ENCODE measurements around the gene ALKAL2.

The ALKAL2 gene

DNA sequence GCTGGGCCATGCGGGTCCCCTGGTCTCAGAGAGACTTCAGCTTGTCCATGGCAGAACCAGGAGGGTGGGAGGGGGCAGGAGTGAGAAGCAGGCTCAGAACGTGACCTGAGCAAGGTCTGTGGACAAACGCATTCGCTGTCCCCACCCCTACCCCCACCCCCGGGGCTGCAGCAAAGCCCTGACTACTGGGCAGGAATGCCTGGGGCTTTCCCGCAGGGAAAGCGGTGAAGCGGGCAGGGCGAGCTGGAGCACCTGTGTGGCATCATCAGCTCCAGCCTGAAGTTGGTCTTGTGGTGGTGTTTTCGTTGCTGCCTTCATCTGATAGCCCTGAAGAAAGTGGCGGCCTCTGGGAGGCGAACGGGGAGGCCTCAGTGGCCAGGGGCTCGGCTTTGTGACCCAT lies 26.1 kb upstream of the ALKAL2 start:
- no peaks in the 10 kb centered on the region for H3K27me3 Mint-ChIP-seq (ENCODE audit: low read depth)
- H3K27ac Mint-ChIP-seq: no peak overlapping the region
- H3K4me1 Mint-ChIP-seq (ENCODE audit: low read depth): peaks cover 23% of the 10 kb centered on the region
- no peak overlapping the region for H3K4me3 Mint-ChIP-seq
- H3K36me3 Mint-ChIP-seq (ENCODE audit: low read depth): peaks cover 4% of the 10 kb centered on the region
- H3K9me3 Mint-ChIP-seq: no peaks in the 10 kb centered on the region
- no peak for DNase-seq (ENCODE audit: low spot score)

DNA sequence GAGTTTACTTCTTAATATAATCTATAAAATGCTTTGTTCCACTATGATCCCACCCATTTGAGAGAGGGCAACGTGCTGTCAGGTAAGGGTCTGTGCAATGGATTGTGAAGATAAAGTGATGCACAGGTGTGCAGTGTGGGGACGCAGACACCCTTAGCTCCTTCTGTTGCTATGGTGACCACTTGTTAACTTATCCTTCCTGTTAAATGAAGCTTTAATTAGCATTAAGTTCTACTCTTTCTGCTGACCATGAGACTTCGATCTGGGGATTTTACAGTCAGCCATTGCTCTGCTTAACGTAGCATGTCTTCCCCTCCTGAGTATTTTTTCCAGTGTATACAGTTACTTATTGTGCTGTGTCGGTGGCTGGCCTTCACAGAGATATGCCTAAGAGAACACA lies 23.1 kb upstream of the ALKAL2 start:
- Mint-ChIP-seq H3K4me1 (ENCODE audit: low read depth) (peaks cover 4% of the 10 kb centered on the region), H3K9me3 (no peaks in the 10 kb centered on the region), H3K36me3 (ENCODE audit: low read depth) (no peaks in the 10 kb centered on the region), H3K4me3 (no peak overlapping the region), H3K27ac (no peak overlapping the region), H3K27me3 (ENCODE audit: low read depth) (no peaks in the 10 kb centered on the region)
- DNase-seq (ENCODE audit: low spot score): no peak

DNA sequence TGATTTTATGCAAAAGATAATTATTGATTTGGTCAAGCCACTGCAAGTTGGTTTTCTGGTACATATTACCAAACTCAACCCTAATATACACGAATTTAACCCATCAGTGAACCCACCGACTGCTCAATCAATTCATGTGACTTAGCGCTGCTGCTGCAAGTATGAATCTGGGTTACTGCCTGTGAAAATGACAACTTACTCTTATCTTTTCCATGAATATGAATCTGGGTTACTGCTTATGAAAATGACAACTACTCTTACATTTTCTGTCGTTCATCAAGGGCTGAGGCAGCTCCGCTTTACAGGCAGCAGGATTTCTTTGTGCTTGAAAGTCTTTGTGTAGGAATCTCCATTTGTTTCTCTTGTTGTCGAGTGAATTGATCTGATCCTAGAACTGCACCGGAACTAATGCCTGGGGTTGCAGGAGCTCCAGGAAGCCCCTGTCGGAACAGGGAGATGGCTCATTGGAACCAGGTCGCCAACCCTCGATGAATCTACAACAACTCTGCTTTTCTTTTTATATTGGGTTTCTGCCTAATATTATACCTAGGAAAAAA lies 22.1 kb upstream of the ALKAL2 start:
- DNase-seq (ENCODE audit: low spot score): no peak
- H3K27me3 Mint-ChIP-seq (ENCODE audit: low read depth): no peaks in the 10 kb centered on the region
- H3K27ac Mint-ChIP-seq: no peak overlapping the region
- no peaks in the 10 kb centered on the region for H3K36me3 Mint-ChIP-seq (ENCODE audit: low read depth)
- H3K4me1 Mint-ChIP-seq (ENCODE audit: low read depth): peaks cover 11% of the 10 kb centered on the region
- no peaks in the 10 kb centered on the region for H3K9me3 Mint-ChIP-seq
- no peak overlapping the region for H3K4me3 Mint-ChIP-seq

DNA sequence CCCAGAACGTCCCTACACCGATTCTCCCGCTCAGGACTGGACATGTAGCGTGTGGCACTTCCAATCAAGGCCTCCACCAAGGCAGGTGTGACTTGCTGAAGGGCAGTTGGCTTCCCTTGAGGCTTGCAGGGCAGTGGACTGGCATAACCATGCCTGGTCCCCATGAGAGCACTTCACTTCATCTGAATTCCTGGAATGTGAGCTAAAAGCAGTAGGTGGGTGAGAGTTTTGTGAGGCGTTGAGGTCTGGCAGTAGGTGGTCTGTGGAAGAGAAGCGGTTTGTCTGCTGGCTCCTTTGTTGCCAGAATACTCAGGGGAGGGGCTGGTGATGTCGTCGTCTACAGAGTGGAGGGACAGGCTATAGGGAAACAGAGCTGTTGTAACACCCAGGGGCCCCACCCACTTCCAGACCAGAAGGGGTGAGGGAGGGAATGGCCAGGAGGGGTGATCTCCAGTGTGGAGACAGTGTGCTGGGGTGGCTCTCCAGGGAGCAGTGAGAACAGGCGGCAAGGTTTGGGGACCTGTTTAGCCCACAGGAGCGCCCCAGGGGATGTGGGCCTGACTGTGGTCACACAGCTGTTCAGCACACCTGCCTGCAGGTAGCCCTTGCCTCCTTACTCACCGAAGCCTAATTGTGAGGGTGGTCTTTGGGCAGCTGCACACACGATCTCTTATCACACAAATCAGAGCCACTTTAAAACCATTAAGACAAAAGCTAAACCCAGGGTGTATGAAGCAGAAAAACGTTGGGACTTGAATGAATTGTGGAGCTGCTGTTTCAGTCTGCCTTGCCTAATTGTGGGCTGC lies 21.5 kb upstream of the ALKAL2 start:
- Mint-ChIP-seq H3K27ac (no peak overlapping the region), H3K9me3 (no peaks in the 10 kb centered on the region), H3K27me3 (ENCODE audit: low read depth) (no peaks in the 10 kb centered on the region), H3K4me3 (no peak overlapping the region), H3K4me1 (ENCODE audit: low read depth) (peaks cover 11% of the 10 kb centered on the region), H3K36me3 (ENCODE audit: low read depth) (no peaks in the 10 kb centered on the region)
- DNase-seq (ENCODE audit: low spot score): no peak

DNA sequence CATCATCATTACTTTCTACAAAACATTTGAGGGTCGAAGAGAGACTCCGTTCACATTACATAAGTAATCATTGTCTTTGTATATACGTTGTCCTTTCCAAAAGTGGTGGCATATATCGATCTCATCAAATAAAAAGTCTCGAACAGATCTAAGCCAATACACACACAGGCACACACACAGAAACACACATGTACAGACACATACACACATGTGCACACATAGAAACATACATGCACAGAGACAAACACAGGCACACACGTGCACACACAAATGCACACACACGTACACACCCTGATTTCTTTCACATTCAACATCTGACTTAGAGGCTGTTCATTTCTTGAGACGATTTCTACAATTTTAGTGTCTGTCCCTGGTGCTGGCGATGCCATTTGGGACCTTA lies 17.5 kb upstream of the ALKAL2 start:
- DNase-seq (ENCODE audit: low spot score): no peak
- Mint-ChIP-seq H3K9me3 (peaks cover 7% of the 10 kb centered on the region), H3K4me3 (no peak overlapping the region), H3K36me3 (ENCODE audit: low read depth) (no peaks in the 10 kb centered on the region), H3K4me1 (ENCODE audit: low read depth) (peaks cover 15% of the 10 kb centered on the region), H3K27ac (no peak overlapping the region), H3K27me3 (ENCODE audit: low read depth) (peaks cover 3% of the 10 kb centered on the region)

DNA sequence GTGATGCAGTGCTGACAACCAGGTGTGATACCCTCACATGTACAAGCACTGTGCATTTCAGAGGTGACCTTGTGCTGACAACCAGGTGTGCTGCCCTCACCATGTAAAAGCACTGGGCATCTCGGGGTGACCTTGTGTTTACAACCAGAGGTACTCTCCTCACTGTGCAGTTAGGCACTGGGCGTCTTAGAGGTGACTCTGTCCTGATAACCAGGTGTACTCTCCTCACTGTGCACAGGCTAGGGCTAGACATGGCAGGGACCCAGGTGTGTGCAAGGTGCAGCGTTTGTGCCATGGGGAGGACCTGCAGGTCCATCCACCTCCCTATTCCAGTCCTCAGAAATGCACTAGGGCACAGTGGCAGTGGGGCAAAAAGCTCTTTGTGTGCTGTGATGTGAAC lies 8.5 kb upstream of the ALKAL2 start:
- Mint-ChIP-seq H3K4me3 (no peak overlapping the region), H3K27me3 (ENCODE audit: low read depth) (peaks cover 35% of the 10 kb centered on the region), H3K36me3 (ENCODE audit: low read depth) (no peaks in the 10 kb centered on the region), H3K4me1 (ENCODE audit: low read depth) (no peaks in the 10 kb centered on the region), H3K9me3 (peaks cover 7% of the 10 kb centered on the region), H3K27ac (no peak overlapping the region)
- no peak for DNase-seq (ENCODE audit: low spot score)

DNA sequence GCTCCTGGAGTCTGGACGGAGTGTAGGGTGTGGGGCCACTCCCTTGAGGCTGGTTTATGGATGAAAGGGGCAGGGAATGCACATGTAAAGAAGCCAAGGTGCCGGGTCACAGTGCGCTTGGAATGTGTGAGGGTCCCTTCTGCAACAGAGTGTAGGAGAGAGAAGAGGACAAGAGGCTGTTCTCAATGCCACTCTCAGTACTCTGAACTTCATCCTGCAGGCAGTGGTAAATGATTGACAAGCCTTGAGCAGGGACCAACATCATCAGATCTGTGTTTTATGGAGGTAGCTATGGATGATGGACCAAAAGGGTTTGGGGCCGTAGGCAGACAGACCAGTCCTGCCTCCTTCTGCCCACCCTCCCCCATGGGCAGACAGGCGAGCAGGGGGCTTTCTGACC lies 7.2 kb upstream of the ALKAL2 start:
- H3K4me1 Mint-ChIP-seq (ENCODE audit: low read depth): no peaks in the 10 kb centered on the region
- H3K4me3 Mint-ChIP-seq: no peak overlapping the region
- H3K9me3 Mint-ChIP-seq: no peaks in the 10 kb centered on the region
- H3K36me3 Mint-ChIP-seq (ENCODE audit: low read depth): no peaks in the 10 kb centered on the region
- no peak for DNase-seq (ENCODE audit: low spot score)
- peaks cover 44% of the 10 kb centered on the region for H3K27me3 Mint-ChIP-seq (ENCODE audit: low read depth)
- no peak overlapping the region for H3K27ac Mint-ChIP-seq

DNA sequence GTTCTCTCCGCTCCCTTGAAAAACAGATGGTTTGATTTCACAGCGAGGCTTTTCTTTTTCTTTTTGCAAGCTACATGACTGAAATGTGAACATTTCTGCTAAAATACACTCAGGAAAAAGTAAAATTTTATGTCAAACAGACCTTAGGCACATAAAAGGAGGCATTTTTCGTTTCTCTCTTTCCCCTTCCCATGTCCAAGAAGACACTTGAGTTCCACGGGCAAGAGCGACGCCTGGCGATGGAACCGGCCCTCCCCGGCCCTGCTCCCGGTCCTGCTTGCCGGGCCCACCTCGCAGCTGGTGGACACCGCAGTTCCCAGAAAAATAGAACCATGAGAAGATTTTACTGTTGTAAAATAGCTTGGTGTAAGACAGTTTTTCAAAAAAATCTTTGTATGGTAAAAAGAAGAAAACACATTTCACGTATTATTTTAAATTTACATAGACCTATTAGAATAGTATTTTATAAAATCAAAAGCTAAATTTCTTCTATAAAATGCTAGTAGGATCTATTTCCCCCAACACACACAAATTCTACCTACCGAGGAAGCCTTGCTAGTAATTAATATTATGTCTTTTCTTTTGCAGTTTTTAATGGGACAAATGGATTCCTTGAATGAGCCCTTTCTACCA lies 2.3 kb upstream of the ALKAL2 start:
- H3K27ac Mint-ChIP-seq: no peak overlapping the region
- peaks cover 4% of the 10 kb centered on the region for H3K36me3 Mint-ChIP-seq (ENCODE audit: low read depth)
- peaks cover 41% of the 10 kb centered on the region for H3K27me3 Mint-ChIP-seq (ENCODE audit: low read depth)
- peaks cover 3% of the 10 kb centered on the region for H3K4me1 Mint-ChIP-seq (ENCODE audit: low read depth)
- H3K9me3 Mint-ChIP-seq: no peaks in the 10 kb centered on the region
- peak overlapping the region; percentile 77 for H3K4me3 Mint-ChIP-seq
- DNase-seq (ENCODE audit: low spot score): peak; percentile 44

DNA sequence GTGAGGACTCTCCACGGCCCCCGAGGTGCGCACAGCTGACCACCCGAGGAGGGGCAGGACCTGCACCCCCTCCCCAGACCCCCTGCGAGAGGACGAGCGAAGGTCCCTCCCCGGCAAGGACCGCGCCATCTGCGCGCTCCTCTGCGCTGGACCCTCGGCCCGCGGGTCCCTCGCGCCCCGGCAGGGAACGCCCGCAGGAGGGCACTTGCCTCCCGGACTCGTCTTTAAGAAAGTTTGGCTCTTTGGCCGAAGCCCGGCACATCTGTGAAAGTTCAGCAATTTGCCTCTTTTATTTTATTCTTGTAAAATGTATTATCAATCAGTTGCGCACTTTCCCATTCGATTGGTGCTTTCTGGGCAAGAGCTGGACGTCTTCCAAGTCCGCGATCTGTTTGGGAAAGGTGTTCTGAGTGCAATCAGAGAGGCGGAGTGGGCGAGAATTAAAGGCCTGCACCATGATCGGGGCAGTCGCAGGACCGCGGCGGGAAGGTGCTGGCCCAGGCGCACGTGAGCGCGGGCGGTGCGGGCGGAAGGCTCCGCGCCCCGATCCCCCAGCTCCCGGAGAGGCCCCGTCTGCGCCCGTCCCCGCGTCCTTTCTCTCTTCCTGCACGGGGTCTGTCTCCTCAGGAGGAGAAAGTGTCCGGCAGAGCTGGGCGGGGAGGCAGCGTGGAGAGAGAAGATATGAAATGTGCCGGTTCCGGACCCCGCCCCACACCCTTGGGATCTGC lies 1.6 kb upstream of the ALKAL2 start:
- H3K4me3 Mint-ChIP-seq: peak overlapping the region; percentile 77
- peaks cover 7% of the 10 kb centered on the region for H3K36me3 Mint-ChIP-seq (ENCODE audit: low read depth)
- H3K27ac Mint-ChIP-seq: no peak overlapping the region
- H3K4me1 Mint-ChIP-seq (ENCODE audit: low read depth): peaks cover 3% of the 10 kb centered on the region
- DNase-seq (ENCODE audit: low spot score): no peak
- no peaks in the 10 kb centered on the region for H3K9me3 Mint-ChIP-seq
- peaks cover 43% of the 10 kb centered on the region for H3K27me3 Mint-ChIP-seq (ENCODE audit: low read depth)

DNA sequence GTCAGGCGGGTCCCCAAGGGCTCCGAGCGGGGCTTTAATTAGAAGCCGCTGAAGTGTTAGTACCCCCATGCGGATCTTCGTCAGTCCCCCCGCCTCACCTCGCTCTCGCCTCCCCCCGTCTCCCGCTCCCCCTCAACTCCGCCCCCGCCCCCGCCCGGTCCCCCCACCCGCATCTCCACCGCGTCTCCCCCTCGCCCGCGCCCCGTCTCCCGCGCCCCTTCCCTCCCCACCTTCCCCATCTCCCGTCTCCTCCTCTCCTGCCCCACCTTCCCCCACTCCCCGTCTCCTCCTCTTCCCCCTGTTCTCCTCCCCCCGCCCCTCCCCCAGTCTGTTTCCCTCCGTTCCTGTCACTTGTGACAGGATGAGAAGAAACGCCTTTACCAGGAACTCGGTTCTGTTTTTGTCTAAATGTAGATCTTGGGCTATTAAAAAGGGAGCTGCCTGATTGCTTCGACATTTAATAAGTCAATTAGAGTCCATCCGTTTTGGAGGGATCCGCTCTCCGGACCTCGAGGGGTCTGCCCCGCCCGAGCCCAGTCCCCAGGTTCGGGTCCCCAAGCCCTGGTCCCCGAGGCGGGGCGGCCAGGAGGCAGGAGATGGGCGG lies 969 bp upstream of the ALKAL2 start:
- H3K36me3 Mint-ChIP-seq (ENCODE audit: low read depth): peaks cover 7% of the 10 kb centered on the region
- no peak overlapping the region for H3K27ac Mint-ChIP-seq
- H3K27me3 Mint-ChIP-seq (ENCODE audit: low read depth): peaks cover 43% of the 10 kb centered on the region
- no peaks in the 10 kb centered on the region for H3K9me3 Mint-ChIP-seq
- H3K4me3 Mint-ChIP-seq: peak overlapping the region; percentile 49
- no peak for DNase-seq (ENCODE audit: low spot score)
- peaks cover 3% of the 10 kb centered on the region for H3K4me1 Mint-ChIP-seq (ENCODE audit: low read depth)

DNA sequence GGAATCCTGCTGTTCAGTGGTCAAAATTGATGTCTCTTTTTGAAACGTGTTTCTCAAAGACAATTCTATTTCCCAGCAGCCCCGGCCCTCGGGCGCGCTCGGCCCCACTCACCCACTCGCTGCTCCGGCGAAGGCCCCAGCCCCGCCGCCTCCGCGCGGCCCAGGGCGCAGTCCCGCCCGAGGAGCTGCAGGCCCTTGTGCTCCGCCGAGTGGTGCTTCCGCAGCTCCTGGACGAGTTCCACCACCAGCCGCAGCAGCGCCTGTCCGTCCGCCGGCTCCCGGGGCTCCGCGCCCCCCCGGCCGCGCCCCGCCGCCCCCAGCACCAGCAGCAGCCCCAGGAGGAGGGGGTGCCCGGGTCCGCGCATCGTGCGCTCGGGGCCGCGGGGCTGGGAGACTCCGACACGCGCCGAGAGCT lies 413 bp downstream of the ALKAL2 start:
- Mint-ChIP-seq H3K27ac (no peak overlapping the region), H3K4me1 (ENCODE audit: low read depth) (peaks cover 3% of the 10 kb centered on the region), H3K4me3 (no peak overlapping the region), H3K27me3 (ENCODE audit: low read depth) (peaks cover 37% of the 10 kb centered on the region), H3K9me3 (no peaks in the 10 kb centered on the region), H3K36me3 (ENCODE audit: low read depth) (peaks cover 12% of the 10 kb centered on the region)
- DNase-seq (ENCODE audit: low spot score): no peak

DNA sequence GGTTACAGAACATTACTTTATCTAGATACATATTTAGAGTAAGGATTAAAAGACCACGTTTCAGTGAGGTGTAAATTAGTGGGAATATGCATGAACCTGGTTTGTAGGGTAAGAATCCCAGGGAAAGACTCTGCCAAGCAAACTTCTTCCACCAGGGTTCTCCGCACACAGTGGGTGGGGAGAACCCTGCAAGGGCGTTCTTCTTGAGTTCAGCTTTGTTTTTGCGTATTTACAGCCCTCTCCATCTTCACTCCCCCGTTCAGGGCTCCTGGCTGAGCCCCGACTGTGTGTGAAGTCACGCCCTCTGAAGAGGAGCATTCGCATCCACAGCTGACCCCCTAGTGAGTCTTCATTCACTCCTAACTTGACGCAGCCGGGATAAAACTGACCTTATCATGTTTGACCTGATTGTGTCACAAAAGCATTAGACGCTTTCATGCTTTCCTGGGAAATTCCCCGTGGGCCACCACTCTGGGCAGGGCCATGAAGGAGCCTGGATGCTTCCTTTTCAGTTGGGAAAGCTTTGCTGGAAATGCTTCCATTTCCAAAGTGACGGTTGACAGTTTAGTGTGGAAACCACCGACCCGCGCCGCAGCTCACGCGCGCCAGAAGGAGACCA lies 1.0 kb downstream of the ALKAL2 start:
- Mint-ChIP-seq H3K9me3 (no peaks in the 10 kb centered on the region), H3K36me3 (ENCODE audit: low read depth) (peaks cover 14% of the 10 kb centered on the region), H3K4me1 (ENCODE audit: low read depth) (peaks cover 3% of the 10 kb centered on the region), H3K27ac (no peak overlapping the region), H3K27me3 (ENCODE audit: low read depth) (peaks cover 34% of the 10 kb centered on the region), H3K4me3 (peak overlapping the region; percentile 28)
- no peak for DNase-seq (ENCODE audit: low spot score)

DNA sequence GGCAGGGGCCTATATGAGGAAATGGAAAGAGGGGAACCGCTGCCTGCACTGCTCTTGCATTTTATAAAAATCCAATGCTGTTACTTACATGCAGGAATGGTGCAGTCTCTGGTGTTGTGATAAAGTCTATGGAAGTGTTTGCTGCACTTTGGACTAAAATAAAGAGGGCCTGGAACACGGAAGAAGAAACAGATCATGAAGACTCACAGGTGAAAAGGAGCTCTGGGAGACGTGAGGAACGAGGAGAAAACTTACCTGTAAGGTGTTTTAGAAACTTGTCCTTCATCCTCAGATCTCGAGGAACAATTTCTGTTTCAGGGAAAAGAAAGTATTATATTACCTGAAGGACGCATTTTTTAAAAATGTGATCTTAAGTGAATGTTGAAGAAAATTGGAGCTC lies 1.9 kb downstream of the ALKAL2 start:
- peaks cover 17% of the 10 kb centered on the region for H3K36me3 Mint-ChIP-seq (ENCODE audit: low read depth)
- H3K4me3 Mint-ChIP-seq: peak overlapping the region; percentile 19
- no peaks in the 10 kb centered on the region for H3K9me3 Mint-ChIP-seq
- peaks cover 30% of the 10 kb centered on the region for H3K27me3 Mint-ChIP-seq (ENCODE audit: low read depth)
- DNase-seq (ENCODE audit: low spot score): no peak
- no peak overlapping the region for H3K27ac Mint-ChIP-seq
- peaks cover 3% of the 10 kb centered on the region for H3K4me1 Mint-ChIP-seq (ENCODE audit: low read depth)

Measured in T-helper 2 cell treated with Interferon-gamma antibody and Interleukin-4, amounts not matched to agents 5 μg/mL and 100 μg/mL, for 36 hours (primary cell).